ENCODE results near the gene LMNB1. TPM values are rescaled to one million over a fixed set of nuclear protein-coding genes. Genes with fewer than 3 reads are reported as not detected.
"Not testable (repeated sequence)": the region's sequence is repeated elsewhere in the genome, so short reads cannot be mapped to it uniquely, and the experiment has no call there.

Gene LMNB1
- total RNA-seq, 1 donor from 2014 or later, result 112 TPM

DNA sequence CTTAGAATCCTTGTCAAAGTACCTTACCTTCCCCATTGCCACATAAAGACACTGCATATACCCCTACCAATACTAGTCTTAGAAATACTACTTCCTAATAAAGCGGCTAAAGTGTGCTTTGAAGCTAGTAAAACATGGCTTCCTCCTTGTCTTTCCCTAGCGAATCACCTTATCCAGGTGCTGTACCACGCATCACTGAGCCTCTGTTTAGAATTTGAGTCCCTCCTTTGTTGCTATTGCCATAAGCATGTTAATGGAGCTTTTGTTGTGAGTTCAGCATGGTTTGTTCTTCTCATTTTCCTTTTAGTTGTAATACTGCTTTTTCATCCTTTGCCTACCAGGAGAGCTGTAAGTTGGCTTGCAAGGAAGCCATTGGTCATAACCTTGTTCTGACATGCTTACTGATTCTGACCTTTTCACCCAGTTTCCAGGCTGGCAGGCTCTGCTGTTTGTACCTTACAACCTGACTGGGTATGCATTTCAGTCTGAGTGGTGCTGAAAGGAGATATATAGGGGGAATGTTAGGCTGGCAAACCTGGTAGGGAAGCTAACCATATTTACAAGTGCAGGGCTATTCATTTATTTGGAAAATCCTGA, 49.8 kb downstream of the LMNB1 start:
- no peak for DNase-seq (ENCODE audit: low read depth)
- TF ChIP-seq, protein P1, sequence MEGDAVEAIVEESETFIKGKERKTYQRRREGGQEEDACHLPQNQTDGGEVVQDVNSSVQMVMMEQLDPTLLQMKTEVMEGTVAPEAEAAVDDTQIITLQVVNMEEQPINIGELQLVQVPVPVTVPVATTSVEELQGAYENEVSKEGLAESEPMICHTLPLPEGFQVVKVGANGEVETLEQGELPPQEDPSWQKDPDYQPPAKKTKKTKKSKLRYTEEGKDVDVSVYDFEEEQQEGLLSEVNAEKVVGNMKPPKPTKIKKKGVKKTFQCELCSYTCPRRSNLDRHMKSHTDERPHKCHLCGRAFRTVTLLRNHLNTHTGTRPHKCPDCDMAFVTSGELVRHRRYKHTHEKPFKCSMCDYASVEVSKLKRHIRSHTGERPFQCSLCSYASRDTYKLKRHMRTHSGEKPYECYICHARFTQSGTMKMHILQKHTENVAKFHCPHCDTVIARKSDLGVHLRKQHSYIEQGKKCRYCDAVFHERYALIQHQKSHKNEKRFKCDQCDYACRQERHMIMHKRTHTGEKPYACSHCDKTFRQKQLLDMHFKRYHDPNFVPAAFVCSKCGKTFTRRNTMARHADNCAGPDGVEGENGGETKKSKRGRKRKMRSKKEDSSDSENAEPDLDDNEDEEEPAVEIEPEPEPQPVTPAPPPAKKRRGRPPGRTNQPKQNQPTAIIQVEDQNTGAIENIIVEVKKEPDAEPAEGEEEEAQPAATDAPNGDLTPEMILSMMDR (conservative IDR thresholded peaks at IDR 0.05; ENCODE audit: low read depth, low read length), result no peak
- no peak overlapping the region for H3K4me3 ChIP-seq (ENCODE audit: low read depth, low read length)

DNA sequence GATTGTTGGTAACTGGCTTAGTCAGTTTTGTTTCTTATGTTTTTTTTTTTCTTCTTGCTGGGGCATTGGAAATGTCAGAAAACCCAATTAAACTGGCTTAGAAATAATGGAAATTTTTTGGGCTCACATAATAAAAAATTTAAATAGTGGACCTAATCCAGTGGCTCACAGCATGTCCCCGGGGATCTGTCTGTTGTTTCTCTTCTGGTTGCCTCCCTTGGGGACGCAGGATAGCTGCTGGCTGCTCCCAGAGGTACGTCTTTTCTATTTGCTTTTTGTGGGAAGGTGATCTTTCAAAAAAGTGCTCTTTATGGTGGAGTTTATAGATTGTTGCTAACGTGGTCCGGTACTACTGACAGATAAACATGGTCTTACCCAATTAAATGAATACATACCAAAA, 52.2 kb downstream of the LMNB1 start:
- DNase-seq (ENCODE audit: low read depth), result no peak
- H3K4me3 ChIP-seq (ENCODE audit: low read depth, low read length), result no peak overlapping the region
- TF ChIP-seq, protein P1 (conservative IDR thresholded peaks at IDR 0.05; ENCODE audit: low read depth, low read length), result no peak

DNA sequence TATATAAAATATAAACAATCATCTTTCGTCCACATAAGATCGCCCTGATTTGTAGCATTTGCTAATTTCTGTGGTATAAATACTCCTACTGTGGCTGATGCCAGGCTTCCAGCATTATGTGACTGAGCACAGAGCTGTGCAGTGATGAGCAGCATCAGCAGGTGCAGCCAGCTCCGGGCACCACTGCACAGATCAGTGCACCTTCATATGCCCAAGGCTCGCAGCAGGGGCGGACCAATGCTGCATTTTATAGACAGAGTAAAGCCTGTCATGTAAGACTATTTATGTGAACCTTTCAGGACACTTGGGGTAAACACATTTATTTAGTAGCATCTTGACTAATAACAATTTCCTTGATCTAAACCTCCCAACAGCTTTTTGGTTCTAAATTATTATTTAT, 53.1 kb downstream of the LMNB1 start:
- no peak for DNase-seq (ENCODE audit: low read depth)
- TF ChIP-seq, protein P1 (conservative IDR thresholded peaks at IDR 0.05; ENCODE audit: low read depth, low read length), result no peak
- no peak overlapping the region for H3K4me3 ChIP-seq (ENCODE audit: low read depth, low read length)

DNA sequence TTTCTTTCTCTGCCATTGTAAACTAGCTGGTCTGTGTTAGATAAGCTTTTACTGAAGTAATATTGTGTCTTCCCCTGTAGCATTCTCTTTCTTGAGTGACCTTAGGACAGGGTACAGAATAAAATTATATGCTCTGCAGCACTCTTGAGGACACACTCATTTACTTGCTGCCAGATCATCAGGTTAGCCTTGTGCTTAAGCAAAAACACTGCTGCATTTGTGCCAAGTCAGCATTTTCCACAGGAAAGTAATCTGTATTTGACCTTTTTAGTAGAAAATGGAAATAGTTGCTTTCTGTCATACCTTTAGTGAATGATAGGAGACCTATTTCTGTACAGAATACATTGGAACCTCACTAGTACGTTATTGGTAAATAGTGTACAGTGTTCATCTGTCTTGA, 54.2 kb downstream of the LMNB1 start:
- DNase-seq (ENCODE audit: low read depth), result no peak
- H3K4me3 ChIP-seq (ENCODE audit: low read depth, low read length), result no peak overlapping the region
- TF ChIP-seq, protein P1 (conservative IDR thresholded peaks at IDR 0.05; ENCODE audit: low read depth, low read length), result no peak

DNA sequence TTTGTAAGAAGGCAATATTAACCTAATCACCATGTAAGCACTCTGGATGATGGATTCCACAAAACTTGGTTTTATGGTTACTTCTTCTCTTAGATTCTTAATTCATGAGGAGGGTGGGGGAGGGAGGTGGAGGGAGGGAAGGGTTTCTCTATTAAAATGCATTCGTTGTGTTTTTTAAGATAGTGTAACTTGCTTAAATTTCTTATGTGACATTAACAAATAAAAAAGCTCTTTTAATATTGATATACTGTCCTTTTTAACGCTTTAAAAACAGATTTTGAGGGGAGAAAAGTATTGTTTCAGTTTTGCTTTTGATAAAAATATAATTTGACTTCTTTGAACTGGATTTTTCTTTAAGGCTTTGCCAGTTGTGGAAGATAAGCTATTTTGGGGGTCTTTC, 59.8 kb downstream of the LMNB1 start:
- DNase-seq (ENCODE audit: low read depth), result no peak
- no peak overlapping the region for H3K4me3 ChIP-seq (ENCODE audit: low read depth, low read length)
- TF ChIP-seq, protein P1 (conservative IDR thresholded peaks at IDR 0.05; ENCODE audit: low read depth, low read length), result no peak

DNA sequence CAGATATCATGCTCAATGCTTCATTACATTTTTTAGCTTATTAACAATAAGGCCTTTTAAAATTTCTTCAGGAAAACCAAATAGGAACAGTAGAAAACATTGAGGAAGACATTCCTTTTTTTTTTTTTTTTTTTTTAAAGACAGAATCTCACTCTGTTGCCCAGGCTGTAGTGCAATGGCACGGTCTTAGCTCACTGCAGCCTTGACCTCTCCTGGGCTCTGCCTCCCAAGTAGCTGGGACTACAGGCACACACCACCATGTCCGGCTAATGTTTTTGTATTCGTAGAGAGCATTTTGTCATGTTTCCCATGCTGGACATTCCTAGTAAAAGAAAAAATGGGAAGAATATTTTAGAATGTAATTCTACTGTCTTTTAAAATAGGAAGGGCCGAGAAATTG, 60.3 kb downstream of the LMNB1 start:
- DNase-seq (ENCODE audit: low read depth), result no peak
- H3K4me3 ChIP-seq (ENCODE audit: low read depth, low read length), result no peak overlapping the region
- TF ChIP-seq, protein P1 (conservative IDR thresholded peaks at IDR 0.05; ENCODE audit: low read depth, low read length), result no peak

DNA sequence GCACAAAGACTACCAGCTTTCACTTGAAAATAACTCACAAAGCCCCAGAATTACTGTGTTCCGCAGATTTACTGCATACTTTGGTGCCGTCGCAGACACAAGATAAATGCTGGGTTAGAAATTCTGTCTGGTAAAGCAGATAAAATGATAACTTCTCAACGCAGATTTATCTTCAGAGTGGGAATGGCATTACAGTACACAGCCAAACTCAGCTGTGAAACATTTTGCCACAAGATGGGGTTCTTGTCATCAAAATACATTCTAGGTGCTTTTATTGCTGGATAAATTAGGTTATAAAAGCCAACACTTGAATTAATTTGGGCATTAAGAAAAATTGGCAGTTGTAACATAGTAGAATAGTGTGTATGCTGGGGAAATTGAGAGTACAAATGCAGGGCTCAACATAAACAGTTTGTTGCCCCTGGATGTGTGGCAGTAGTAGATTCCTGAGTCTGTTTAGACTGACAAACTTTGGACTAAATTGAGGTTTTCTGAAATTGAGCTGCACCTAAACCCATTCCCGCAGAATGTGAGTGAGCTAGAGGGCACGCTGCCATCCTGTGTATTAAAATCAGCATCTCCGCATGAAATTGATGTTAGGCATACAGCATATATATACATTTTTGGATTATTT, 61.1 kb downstream of the LMNB1 start:
- no peak for DNase-seq (ENCODE audit: low read depth)
- no peak overlapping the region for H3K4me3 ChIP-seq (ENCODE audit: low read depth, low read length)
- TF ChIP-seq, protein P1 (conservative IDR thresholded peaks at IDR 0.05; ENCODE audit: low read depth, low read length), result peak; percentile 49

DNA sequence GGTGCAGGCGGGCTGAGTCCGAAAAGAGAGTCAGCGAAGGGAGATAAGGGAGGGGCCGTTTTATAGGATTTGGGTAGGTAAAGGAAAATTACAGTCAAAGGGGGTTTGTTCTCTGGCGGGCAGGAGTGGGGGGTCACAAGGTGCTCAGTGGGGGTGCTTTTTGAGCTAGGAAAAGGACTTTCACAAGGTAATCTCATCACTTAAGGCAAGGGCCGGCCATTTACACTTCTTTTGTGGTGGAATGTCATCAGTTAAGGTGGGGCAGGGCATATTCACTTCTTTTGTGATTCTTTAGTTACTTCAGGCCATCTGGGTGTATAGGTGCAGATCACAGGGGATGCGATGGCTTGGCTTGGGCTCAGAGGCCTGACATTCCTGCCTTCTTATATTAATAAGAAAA, 62.5 kb downstream of the LMNB1 start:
- H3K4me3 ChIP-seq (ENCODE audit: low read depth, low read length); DNase-seq (ENCODE audit: low read depth): not testable (repeated sequence)

DNA sequence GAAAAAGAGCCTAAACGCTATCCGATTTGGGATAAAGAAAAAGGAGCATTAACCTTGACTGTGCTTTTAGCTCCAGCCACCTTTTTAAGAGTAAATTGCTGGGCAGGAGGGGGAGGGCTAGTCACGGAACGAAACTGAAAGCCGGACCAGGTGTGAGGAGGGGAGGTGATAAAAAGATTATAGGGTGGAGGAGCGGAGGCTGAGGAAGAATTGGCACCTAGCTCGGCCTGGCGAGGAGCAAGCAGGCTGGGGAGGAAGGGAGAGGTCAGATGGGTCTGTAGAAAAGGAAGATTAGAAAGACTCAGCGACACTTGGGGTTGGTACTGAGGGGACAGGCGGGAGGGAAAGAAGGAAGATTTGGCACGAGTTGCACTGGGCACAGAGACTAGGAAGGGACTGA, 66.4 kb downstream of the LMNB1 start:
- not testable (repeated sequence) for DNase-seq (ENCODE audit: low read depth); H3K4me3 ChIP-seq (ENCODE audit: low read depth, low read length)

DNA sequence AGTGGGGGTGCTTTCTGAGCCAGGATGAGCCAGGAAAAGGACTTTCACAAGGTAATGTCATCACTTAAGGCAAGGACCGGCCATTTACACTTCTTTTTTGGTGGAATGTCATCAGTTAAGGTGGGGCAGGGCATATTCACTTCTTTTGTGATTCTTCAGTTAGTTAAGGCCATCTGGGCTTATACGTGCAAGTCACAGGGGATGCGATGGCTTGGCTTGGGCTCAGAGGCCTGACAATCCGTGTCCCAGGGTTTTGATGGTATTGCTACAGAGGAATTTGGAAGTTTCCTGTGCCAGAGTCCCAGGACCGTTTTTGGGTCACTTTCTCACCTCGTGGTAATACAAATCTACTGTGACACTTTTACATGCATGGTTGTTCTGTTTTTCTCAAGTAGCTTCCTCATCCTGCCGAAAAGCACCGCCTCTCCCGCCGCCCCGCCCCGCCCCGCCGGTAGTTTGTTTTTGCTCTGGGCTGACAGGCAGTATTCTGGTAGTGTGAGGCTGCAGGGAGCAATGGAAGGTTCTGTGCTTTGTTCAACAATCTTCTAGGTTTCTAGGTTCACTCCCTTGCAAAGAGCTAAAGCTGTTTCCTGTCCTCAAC, 68.6 kb downstream of the LMNB1 start:
- not testable (repeated sequence) for DNase-seq (ENCODE audit: low read depth); H3K4me3 ChIP-seq (ENCODE audit: low read depth, low read length)
